Adipose tissue (tissue), 3 donors: ENCODE measurements around the gene FIGN. TPM values are rescaled to one million over a fixed set of nuclear protein-coding genes. Genes with fewer than 3 reads are reported as not detected.

ENCODE experiments used
- H3K27ac ChIP-seq: one replicate; pipeline ENCODE4 v1.5.1; 2013; ENCODE audit warnings: low read depth, low read length
- WGBS, 3 donors: extraction: QIAGEN DNeasy Blood & Tissue Kit; methylation state at CpG; one replicate each; pipeline ENCODE4 v1.1.7; 2013; 5-methylcytosine and 5-hydroxymethylcytosine counted together
- polyA plus RNA-seq, 3 donors: library from polyadenylated mRNA; stranded (reverse); fragments of 200-250 nt; gene quantifications; one replicate each; pipeline ENCODE4 v1.2.3, GENCODE V29; 2013
- donor health status: healthy with polysubstance abuse.
- donor health status: Bipolar disorder and iron deficiency.
- donor health status: healthy.

The FIGN gene
- polyA plus RNA-seq = 1 to 10 TPM; 1.1 to 1.7 (median 1.7) TPM

DNA sequence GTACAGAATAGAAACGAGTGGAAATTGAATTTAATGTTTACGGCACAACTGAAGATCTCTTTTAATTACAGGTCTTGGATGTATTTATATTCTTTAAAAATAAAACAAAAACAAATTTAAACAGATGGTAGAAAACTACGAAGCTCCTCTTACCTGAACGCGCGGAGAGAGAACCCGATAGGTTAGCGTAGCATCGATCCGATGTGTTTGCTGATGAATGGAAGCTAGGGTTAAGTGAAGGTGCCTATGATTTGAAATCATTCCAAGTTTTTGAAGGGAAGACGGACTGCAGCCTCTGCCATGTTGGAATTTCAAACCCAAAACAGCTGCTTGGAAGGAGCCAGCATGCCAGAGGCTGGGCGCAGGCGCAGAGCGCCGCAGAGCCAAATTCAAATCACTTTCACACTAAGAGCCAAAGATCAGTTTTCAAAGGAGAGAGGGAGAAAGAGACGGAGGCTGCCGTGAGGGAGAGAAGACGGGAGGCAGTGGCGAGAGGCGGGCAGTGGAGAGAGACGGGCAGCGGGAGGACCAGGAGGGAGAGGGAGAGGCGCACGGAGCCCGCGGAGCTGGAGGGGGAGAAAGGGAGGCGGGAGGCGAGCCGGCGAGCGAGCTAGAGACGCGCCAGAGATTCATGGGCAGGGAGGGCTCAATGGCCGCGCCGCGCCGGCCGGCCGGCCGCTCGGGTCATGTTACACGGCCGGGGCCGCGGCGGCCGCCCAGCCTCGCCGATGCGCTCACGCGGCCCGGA, at the start of gene FIGN:
TSS of gene FIGN (minus strand) at position 324 of the 748 bp plus-strand sequence. CDS start 1,081 bp downstream, outside the sequence.
- H3K27ac ChIP-seq = peak within 1 kb of the TSS; percentile 65
- WGBS, 3 donors = 0 to 3% (median 1%) methylated on average over 43 to 54 of the region's 54 CpGs

GRCh38 chr2:163785162-163785561, 49.4 kb upstream of the FIGN start:
- 85 to 95% (median 91%) methylated on average over 3 of the region's 3 CpGs for WGBS, 3 donors
- H3K27ac ChIP-seq = no peak overlapping the region

GRCh38 chr2:163779970-163780597, 44.3 kb upstream of the FIGN start:
- no peak overlapping the region for H3K27ac ChIP-seq
- WGBS, 3 donors = 30 to 78% (median 78%) methylated on average over 6 of the region's 6 CpGs

DNA sequence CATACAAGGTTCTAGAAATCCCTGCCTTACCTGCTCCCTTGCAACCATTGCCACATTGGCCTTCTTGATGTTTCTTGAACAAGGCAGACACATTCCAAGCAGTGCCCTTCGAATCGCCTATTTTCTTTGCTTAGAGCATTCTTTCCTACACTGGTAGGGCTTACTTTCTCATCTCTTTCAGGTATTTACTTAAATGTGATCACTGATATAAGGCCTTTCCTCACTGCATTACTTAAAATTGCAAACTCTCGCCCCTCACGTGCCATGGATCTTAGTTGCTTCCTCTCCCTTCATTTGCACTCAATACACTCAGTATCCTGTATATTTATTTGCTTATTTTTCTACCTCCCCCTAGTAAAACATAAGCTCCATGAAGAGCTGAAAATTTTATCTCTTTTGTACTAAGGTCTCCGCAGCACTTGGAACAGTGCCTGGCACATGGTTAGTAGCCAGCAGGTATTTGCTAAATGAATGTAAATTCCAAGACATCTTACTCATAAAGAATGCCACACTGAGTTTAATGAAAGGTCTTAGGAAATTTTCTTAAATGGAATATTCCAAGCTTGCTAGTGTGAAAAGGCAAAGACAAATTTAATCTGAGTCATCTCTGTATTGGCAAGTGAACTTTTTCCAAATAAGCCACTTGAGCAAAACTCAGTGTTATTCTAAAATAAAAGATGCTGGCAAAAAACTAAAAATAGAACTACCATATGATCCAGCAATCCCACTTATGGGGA, 42.4 kb upstream of the FIGN start:
- WGBS, 3 donors = 65 to 81% (median 79%) methylated on average over 5 of the region's 5 CpGs
- no peak overlapping the region for H3K27ac ChIP-seq

GRCh38 chr2:163775304-163775703, 39.5 kb upstream of the FIGN start:
- H3K27ac ChIP-seq = no peak overlapping the region
- 59 to 74% (median 63%) methylated on average over 1 of the region's 1 CpG for WGBS, 3 donors

DNA sequence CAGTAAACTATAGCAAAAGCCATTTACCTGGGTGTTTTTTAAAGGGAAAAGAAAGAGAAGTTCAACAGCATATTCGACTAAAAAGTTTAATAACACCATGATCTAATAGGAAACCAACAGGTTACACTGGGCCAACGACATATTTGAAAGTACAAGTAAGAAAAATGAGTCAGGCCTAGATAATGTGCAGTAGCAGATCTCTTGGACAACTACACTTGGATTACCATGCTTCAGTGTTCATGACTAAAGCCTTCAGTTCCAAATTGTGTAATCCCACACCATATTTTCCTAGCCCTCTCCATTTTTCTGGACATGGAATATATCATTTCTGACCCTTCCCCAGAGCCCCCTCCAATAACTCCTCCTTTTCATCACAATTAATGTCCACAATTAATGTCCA, 39.1 kb upstream of the FIGN start:
- WGBS, 3 donors = 48 to 67% (median 55%) methylated on average over 2 of the region's 2 CpGs
- no peak overlapping the region for H3K27ac ChIP-seq

GRCh38 chr2:163773276-163773675, 37.5 kb upstream of the FIGN start:
- no peak overlapping the region for H3K27ac ChIP-seq
- WGBS, 3 donors = 38 to 92% (median 89%) methylated on average over 3 of the region's 3 CpGs

GRCh38 chr2:163771596-163771995, 35.8 kb upstream of the FIGN start:
- H3K27ac ChIP-seq = no peak overlapping the region
- WGBS, 3 donors = 89 to 94% (median 90%) methylated on average over 4 of the region's 4 CpGs

DNA sequence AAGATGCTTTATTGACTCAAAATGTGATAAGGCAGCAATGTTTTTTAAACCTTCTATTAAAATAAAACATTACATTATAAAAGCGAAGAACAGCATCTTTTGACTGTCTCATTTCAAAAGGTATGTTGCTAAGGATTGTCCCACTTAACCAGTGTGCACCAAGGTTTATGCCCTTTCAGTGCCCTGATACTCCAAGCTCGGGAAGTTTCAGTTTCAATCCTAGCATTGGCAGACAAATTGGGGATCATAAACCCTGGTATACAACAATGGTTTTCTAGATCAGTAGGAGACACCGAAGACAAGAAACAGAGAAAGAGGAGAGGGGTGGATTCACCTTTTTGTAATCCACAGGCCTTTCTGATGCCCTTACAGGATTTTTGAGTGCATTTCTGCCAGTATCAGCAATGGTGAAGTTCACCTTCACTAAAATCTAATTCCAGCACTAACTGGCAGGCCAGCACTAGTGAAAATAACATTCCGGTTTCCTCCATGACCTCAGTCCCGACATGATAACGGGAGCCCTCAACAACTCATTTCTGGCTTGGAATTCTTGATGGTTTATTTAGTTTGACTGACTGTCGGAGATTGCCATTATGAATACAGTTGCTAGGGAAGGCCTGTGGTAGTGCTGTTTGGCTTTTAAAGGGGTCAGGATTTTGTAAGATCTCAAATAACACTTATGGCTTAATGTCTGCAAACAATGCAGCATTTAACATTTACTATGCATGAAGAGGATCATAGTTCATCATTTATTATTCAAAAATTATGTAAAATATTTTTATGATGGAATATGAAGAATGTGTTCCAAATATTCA, 33.3 kb upstream of the FIGN start:
- H3K27ac ChIP-seq = no peak overlapping the region
- WGBS, 3 donors = 77 to 83% (median 80%) methylated on average over 7 of the region's 7 CpGs

- 83 to 90% (median 84%) methylated on average over 4 of the region's 4 CpGs for whole genome bisulfite sequencing, 3 donors
- no peak overlapping the region for H3K27ac ChIP-seq
These were observed 31.3 kb upstream of the FIGN start for GRCh38 chr2:163767097-163767496.

- H3K27ac ChIP-seq = no peak overlapping the region
- WGBS, 3 donors = 81 to 86% (median 84%) methylated on average over 3 of the region's 3 CpGs
These were observed 28.8 kb upstream of the FIGN start for GRCh38 chr2:163764566-163764965.

DNA sequence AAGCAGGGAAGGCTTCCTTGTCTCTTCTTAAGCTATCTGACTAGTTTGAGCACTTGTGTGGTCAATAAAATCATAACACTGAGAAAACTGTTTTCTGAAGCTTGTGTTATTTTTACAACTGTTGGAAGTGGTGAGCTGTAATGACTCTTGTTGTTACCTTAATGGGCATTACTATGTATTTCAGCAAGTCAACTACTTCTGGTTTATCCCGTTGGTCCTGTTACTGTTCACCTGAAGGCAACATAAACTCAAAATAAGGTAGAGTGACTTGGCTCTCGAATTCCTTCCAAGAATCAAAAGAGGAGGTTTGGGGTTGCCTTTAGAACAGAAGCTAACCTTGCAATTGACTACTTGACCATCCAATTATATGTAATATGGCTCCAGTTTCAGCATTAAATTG, 23.2 kb upstream of the FIGN start:
- H3K27ac ChIP-seq = no peak overlapping the region
- 65 to 78% (median 74%) methylated on average over 2 of the region's 2 CpGs for WGBS, 3 donors

GRCh38 chr2:163757814-163758213, 22.0 kb upstream of the FIGN start:
- 34 to 45% (median 39%) methylated on average over 1 of the region's 1 CpG for WGBS, 3 donors
- H3K27ac ChIP-seq = no peak overlapping the region

- no peak overlapping the region for H3K27ac ChIP-seq
- 68 to 81% (median 77%) methylated on average over 4 of the region's 4 CpGs for WGBS, 3 donors
These were observed 20.8 kb upstream of the FIGN start for GRCh38 chr2:163756588-163756987.

- no peak overlapping the region for H3K27ac ChIP-seq
- 33 to 86% (median 86%) methylated on average over 2 of the region's 2 CpGs for WGBS, 3 donors
These were observed 19.6 kb upstream of the FIGN start for GRCh38 chr2:163755366-163755765.

DNA sequence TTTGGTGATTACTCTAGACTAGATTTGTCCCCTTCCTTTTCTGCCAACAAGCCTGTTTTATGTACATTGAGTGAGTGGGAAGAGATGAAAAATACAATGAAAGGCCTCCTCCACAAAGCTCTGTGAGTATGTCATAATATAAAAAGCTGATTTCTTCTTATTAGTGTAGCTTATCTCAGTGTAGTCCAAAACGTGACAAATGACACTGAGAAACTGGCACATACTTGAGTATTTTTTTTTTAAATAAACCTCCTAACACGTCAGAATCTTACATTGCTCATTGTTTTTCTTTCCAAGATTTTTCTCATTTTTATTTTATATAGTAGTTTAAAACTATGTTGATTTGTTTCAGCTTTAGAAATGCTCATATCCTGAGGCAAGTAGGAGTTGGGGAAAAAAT, 17.9 kb upstream of the FIGN start:
- 12 to 44% (median 36%) methylated on average over 2 of the region's 2 CpGs for WGBS, 3 donors
- H3K27ac ChIP-seq = no peak overlapping the region

DNA sequence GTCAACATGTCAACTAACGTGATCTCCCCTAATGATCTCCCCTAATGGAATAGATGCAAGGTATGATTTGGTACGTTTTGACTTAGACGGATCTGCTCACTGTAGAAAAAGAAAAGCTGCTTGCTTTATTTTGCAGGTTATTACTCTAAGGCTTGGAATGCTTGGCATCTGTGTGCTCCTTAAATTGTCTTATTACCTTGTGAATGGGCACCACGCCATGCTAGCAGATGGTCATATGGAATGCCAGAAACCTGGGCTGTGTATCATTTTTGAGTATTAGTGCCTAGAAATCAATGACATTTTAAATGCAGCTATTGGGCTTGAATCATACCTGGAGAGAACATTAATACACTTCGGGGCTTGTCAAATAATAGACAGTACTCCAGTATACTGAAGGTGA, 16.5 kb upstream of the FIGN start:
- 76 to 89% (median 84%) methylated on average over 5 of the region's 5 CpGs for WGBS, 3 donors
- no peak overlapping the region for H3K27ac ChIP-seq

DNA sequence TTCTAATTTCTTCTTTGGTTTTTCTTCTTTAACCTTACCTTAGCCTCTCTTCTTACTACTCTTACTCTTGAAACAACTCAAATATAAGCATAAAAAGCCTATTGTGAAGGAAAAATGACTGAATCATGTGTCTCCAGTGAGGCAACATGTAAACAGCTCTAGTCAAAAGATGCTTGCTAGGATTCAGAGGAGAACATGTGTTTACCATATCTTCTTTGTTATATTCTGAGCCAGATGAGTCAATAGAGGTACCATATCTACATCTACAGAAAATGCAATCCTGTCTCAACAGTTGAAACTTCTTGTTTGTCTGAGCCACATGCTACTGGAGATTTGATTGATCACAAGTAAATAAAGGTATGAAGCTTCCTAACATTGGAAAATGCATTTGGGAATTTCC, 15.9 kb upstream of the FIGN start:
- H3K27ac ChIP-seq = no peak overlapping the region

- no peak overlapping the region for H3K27ac ChIP-seq
These were observed 12.6 kb upstream of the FIGN start for GRCh38 chr2:163748420-163748819.
